Mammary epithelial cell (primary cell): ENCODE results near the gene IL6R.

Source experiments
- EZH2 ChIP-seq: IDR thresholded peaks from 2 replicates; pipeline ENCODE4 v1.6.1; 2012; ENCODE audit warnings: low read length, inconsistent platforms, borderline replicate concordance
- TF ChIP-seq, protein P1 (sequence below), 2 donors: IDR thresholded peaks in 1 of 2; conservative IDR thresholded peaks in 1 of 2; 2 replicates each; pipeline ENCODE4 v1.5.1; 2011 to 2012; ENCODE audit warnings: inconsistent platforms in 2 of 2, low read length in 2 of 2, mild to moderate bottlenecking in 2 of 2, control low read depth in 1 of 2, low read depth in 1 of 2; ENCODE audit not compliant: insufficient read depth in 1 of 2; ENCODE audit errors: extremely low read depth in 1 of 2

DNA sequence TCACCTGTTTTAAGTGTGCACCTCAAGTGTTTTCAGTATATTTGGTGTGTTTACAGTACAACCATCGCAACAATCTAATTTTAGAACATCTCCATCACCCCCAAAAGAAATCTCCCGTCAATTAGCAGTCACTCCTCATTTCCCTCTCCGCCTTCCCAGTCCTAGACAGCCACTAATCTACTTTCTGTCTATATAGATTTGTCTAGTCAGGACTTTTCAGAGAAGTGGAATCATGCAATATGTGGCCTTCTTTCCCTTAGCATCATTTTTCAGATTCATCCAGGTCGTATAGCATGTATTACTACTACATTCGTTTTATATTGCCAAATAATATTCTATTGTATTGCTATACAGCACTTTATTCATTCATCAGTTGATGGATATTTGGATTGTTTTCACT is 98.8 kb downstream of the IL6R start:
- TF ChIP-seq EZH2 = no peak
- TF ChIP-seq, protein P1, sequence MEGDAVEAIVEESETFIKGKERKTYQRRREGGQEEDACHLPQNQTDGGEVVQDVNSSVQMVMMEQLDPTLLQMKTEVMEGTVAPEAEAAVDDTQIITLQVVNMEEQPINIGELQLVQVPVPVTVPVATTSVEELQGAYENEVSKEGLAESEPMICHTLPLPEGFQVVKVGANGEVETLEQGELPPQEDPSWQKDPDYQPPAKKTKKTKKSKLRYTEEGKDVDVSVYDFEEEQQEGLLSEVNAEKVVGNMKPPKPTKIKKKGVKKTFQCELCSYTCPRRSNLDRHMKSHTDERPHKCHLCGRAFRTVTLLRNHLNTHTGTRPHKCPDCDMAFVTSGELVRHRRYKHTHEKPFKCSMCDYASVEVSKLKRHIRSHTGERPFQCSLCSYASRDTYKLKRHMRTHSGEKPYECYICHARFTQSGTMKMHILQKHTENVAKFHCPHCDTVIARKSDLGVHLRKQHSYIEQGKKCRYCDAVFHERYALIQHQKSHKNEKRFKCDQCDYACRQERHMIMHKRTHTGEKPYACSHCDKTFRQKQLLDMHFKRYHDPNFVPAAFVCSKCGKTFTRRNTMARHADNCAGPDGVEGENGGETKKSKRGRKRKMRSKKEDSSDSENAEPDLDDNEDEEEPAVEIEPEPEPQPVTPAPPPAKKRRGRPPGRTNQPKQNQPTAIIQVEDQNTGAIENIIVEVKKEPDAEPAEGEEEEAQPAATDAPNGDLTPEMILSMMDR (conservative IDR thresholded peaks at IDR 0.05 in 1 of 2, IDR thresholded peaks at IDR 0.05 in 1 of 2; ENCODE audit: extremely low read depth in 1 of 2, insufficient read depth in 1 of 2, low read depth in 1 of 2, low read length in 2 of 2) = no peak
